Neutrophil (primary cell): Measurements from ENCODE around the gene G3BP1.

ENCODE experiments used
- H3K27ac ChIP-seq: fragments of 200-600 bp; sonication (generic); 2 replicates; pipeline ENCODE4 v1.5.1; 2016; ENCODE audit warnings: mild to moderate bottlenecking, moderate library complexity
- H3K27me3 ChIP-seq: fragments of 200-600 bp; sonication (generic); 2 replicates; pipeline ENCODE4 v1.6.0; 2016; ENCODE audit warnings: mild to moderate bottlenecking
- H3K36me3 ChIP-seq: fragments of 200-600 bp; sonication (generic); 2 replicates; pipeline ENCODE4 v1.5.1; 2017
- H3K4me1 ChIP-seq, 2 experiments: fragments of 200-600 bp in 1 of 2; sonication (generic) in 1 of 2; 1 replicate in 1 of 2; 2 replicates in 1 of 2; pipeline versions ENCODE4 v1.5.1 to v1.6.1; 2013 to 2016; ENCODE audit warnings: low read depth in 1 of 2, low read length in 1 of 2, mild to moderate bottlenecking in 1 of 2, moderate library complexity in 1 of 2; ENCODE audit not compliant: control insufficient read depth in 1 of 2, insufficient read depth in 1 of 2
- H3K4me3 ChIP-seq, 2 experiments: fragments of 200-600 bp in 1 of 2; sonication (generic) in 1 of 2; 1 replicate in 1 of 2; 2 replicates in 1 of 2; pipeline ENCODE4 v1.5.1; 2013 to 2016; ENCODE audit warnings: low read depth in 1 of 2, low read length in 1 of 2, mild to moderate bottlenecking in 1 of 2, moderate library complexity in 1 of 2
- H3K9me3 ChIP-seq: fragments of 200-600 bp; sonication (generic); 2 replicates; pipeline ENCODE4 v1.5.1; 2016
- CTCF ChIP-seq: fragments of 200-600 bp; sonication (generic); IDR thresholded peaks from 2 replicates; pipeline ENCODE4 v1.5.1; 2016; ENCODE audit warnings: antibody characterized with exemption

G3BP1 gene

GRCh38 chr5:151786468-151786867 is 14.7 kb downstream of the G3BP1 start:
- no peak for TF ChIP-seq CTCF
- Histone ChIP-seq H3K4me3 (no peak overlapping the region), H3K27me3 (no peaks in the 10 kb centered on the region), H3K9me3 (no peaks in the 10 kb centered on the region), H3K4me1 (peaks cover 17 to 24% of the 10 kb centered on the region in 2 experiments), H3K27ac (no peak overlapping the region), H3K36me3 (peaks cover 10% of the 10 kb centered on the region)

- Histone ChIP-seq H3K27me3 (no peaks in the 10 kb centered on the region), H3K27ac (no peak overlapping the region), H3K4me1 (peaks cover 13 to 16% of the 10 kb centered on the region in 2 experiments), H3K9me3 (no peaks in the 10 kb centered on the region), H3K4me3 (no peak overlapping the region), H3K36me3 (peaks cover 20% of the 10 kb centered on the region)
- no peak for TF ChIP-seq CTCF
These were observed 16.1 kb downstream of the G3BP1 start for GRCh38 chr5:151787817-151788216.

- H3K27ac ChIP-seq = no peak overlapping the region
- H3K27me3 ChIP-seq = no peaks in the 10 kb centered on the region
- H3K4me3 ChIP-seq = no peak overlapping the region
- H3K9me3 ChIP-seq = no peaks in the 10 kb centered on the region
- no peaks in the 10 kb centered on the region for H3K4me1 ChIP-seq
- peaks cover 66% of the 10 kb centered on the region for H3K36me3 ChIP-seq
- TF ChIP-seq CTCF = no peak
These were observed 21.6 kb downstream of the G3BP1 start for GRCh38 chr5:151793358-151793757.

DNA sequence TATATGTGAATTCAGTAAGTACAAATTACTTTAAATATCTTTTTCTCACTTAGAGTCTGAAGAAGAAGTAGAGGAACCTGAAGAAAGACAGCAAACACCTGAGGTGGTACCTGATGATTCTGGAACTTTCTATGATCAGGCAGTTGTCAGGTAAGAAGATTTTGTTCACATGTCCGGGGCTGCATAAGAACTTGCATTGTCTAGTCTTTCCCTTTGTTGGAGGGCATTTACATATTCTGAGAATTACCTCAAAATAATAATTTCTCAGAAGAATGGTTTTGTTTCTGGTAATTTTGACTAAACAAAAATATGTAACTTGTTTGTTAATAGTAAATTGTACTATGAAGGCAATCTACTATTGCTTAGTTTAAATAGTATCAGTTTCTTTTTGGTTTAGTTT is 23.7 kb downstream of the G3BP1 start:
- Histone ChIP-seq H3K9me3 (no peaks in the 10 kb centered on the region), H3K4me1 (peaks cover 14 to 15% of the 10 kb centered on the region in 2 experiments), H3K4me3 (no peak overlapping the region), H3K36me3 (peaks cover 66% of the 10 kb centered on the region), H3K27me3 (no peaks in the 10 kb centered on the region), H3K27ac (no peak overlapping the region)
- TF ChIP-seq CTCF = no peak

- no peaks in the 10 kb centered on the region for H3K27me3 ChIP-seq
- no peaks in the 10 kb centered on the region for H3K9me3 ChIP-seq
- H3K4me3 ChIP-seq = no peak overlapping the region
- no peak for TF ChIP-seq CTCF
- H3K27ac ChIP-seq = no peak overlapping the region
- H3K36me3 ChIP-seq = peaks cover 59% of the 10 kb centered on the region
- peaks cover 22 to 26% of the 10 kb centered on the region in 2 experiments for H3K4me1 ChIP-seq
These were observed 26.9 kb downstream of the G3BP1 start for GRCh38 chr5:151798674-151799073.

GRCh38 chr5:151799407-151799806 is 27.7 kb downstream of the G3BP1 start:
- H3K27me3 ChIP-seq = no peaks in the 10 kb centered on the region
- peaks cover 57% of the 10 kb centered on the region for H3K36me3 ChIP-seq
- H3K4me3 ChIP-seq = no peak overlapping the region
- H3K4me1 ChIP-seq = peaks cover 22 to 26% of the 10 kb centered on the region in 2 experiments
- no peaks in the 10 kb centered on the region for H3K9me3 ChIP-seq
- H3K27ac ChIP-seq = peak overlapping the region; percentile 74
- no peak for TF ChIP-seq CTCF
